ENCODE data around the gene CLIC6.

CLIC6 gene

GRCh38 chr21:34766862-34767261 lies 98.1 kb downstream of the CLIC6 start:
- DNase-seq (ENCODE audit: low read depth in 3 of 3), result no peak

All from stimulated activated CD4-positive, alpha-beta T cell treated with anti-CD3 and anti-CD28 coated beads, TNF-alpha, amount 100 ng/mL, for 4 hours (primary cell).